ENCODE data around the gene EID3. TPM values are rescaled to one million over a fixed set of nuclear protein-coding genes. Genes with fewer than 3 reads are reported as not detected.
"Not testable (repeated sequence)": the region's sequence is repeated elsewhere in the genome, so short reads cannot be mapped to it uniquely, and the experiment has no call there.

Gene EID3
- total and polyA plus RNA-seq, 9 of the 15 experiments (the other 6 are each of a cell fraction or from before 2014, with no cell fraction given), result 0.07 to 3.5 (median 0.42) TPM

DNA sequence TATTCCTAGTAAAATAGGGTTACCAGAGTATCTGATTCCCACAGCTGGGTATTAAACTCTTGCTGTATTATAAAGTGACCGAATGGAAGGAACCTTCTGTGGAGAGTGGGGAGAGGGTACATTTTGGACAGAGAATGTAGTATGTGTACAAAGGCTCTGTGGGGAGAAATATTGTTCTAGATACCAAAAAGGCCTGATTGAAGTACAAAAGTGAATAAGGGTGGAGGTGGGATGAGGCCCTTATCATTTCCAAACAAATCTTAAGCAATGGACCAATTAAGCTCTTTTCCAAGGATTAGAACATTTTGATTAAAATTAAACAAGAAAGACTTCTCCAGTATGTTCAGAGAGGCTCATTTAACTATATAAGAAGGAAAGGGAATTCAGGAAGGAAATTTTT is 20.4 kb downstream of the EID3 start (continued):
- TF ChIP-seq, protein P1, sequence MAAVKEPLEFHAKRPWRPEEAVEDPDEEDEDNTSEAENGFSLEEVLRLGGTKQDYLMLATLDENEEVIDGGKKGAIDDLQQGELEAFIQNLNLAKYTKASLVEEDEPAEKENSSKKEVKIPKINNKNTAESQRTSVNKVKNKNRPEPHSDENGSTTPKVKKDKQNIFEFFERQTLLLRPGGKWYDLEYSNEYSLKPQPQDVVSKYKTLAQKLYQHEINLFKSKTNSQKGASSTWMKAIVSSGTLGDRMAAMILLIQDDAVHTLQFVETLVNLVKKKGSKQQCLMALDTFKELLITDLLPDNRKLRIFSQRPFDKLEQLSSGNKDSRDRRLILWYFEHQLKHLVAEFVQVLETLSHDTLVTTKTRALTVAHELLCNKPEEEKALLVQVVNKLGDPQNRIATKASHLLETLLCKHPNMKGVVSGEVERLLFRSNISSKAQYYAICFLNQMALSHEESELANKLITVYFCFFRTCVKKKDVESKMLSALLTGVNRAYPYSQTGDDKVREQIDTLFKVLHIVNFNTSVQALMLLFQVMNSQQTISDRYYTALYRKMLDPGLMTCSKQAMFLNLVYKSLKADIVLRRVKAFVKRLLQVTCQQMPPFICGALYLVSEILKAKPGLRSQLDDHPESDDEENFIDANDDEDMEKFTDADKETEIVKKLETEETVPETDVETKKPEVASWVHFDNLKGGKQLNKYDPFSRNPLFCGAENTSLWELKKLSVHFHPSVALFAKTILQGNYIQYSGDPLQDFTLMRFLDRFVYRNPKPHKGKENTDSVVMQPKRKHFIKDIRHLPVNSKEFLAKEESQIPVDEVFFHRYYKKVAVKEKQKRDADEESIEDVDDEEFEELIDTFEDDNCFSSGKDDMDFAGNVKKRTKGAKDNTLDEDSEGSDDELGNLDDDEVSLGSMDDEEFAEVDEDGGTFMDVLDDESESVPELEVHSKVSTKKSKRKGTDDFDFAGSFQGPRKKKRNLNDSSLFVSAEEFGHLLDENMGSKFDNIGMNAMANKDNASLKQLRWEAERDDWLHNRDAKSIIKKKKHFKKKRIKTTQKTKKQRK (IDR thresholded peaks at IDR 0.05; ENCODE audit: borderline replicate concordance, low read depth, low read length), result no peak

GRCh38 chr12:104328278-104328677 is 24.7 kb downstream of the EID3 start:
- BruUV-seq (replicated peaks); CTCF ChIA-PET (ENCODE audit: low intra/inter-chr PET ratio): not testable (repeated sequence)

More at GRCh38 chr12:104328278-104328677, 24.7 kb downstream of the EID3 start:
- WGBS (ENCODE audit: insufficient coverage, low coverage, missing lambda C conversion rate), result 96% methylated on average over 6 of the region's 6 CpGs
- H3K9me3 ChIP-seq (replicated peaks; ENCODE audit: control insufficient read depth, insufficient read depth, low read depth, low read length); ATAC-seq; DNase-seq (ENCODE audit: extremely low read depth in 1 of 4, low spot score in 3 of 4); FAIRE-seq; H4K20me1 ChIP-seq (replicated peaks; ENCODE audit: control insufficient read depth, insufficient read depth, low read length); H3K27me3 ChIP-seq (ENCODE audit: control insufficient read depth in 2 of 2, insufficient read depth in 2 of 2, low read length in 2 of 2); H3K4me3 ChIP-seq; H3K9ac ChIP-seq (ENCODE audit: insufficient read depth in 1 of 2, low read depth in 2 of 2, low read length in 2 of 2); H3K4me2 ChIP-seq (ENCODE audit: insufficient read depth, low read length); H3K27ac ChIP-seq (ENCODE audit: extremely low read depth, low read depth, low read length); H3K9me1 ChIP-seq (ENCODE audit: control insufficient read depth, insufficient read depth, low read length); H3K4me1 ChIP-seq (replicated peaks in 1 of 2; ENCODE audit: control insufficient read depth in 2 of 2, insufficient read depth in 2 of 2, low read length in 2 of 2); in situ Hi-C loops (cut with MboI); H2AFZ ChIP-seq (ENCODE audit: low read depth, low read length); intact Hi-C loops (cut with micrococcal nuclease); H3K79me2 ChIP-seq (ENCODE audit: control insufficient read depth, insufficient read depth, low read length): not testable (repeated sequence)
- POLR2A ChIA-PET, result interaction anchor here (0.7 kb wide), 1 partner anchor 16 kb away, joined by 4 read pairs; no protein-coding TSS in a partner anchor
- H3K36me3 ChIP-seq (ENCODE audit: control insufficient read depth, insufficient read depth, low read length), result peaks cover 81% of the 10 kb centered on the region
